ENCODE measurements around the gene CCDC158.
"Not testable (repeated sequence)": the region's sequence is repeated elsewhere in the genome, so short reads cannot be mapped to it uniquely, and the experiment has no call there.

CCDC158 gene

DNA sequence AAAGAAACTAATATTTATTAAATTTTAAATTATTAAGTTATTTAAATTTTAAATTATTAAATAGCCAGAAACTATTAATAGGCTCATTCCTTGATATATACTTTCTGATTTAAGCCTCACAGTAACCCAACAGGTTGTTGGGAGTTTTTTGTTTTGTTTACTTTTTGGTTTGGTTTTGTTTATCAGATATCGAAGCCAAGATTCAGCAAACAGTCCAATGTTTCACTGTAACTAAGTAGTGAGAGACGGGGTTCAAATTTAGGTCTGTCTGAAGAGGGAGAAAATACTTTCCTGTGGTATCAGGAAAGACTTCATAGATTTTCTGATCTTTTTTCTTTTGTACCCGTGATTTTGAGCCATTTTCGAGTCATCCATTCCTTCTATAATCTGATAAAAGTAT lies 54.2 kb downstream of the CCDC158 start:
- CTCF ChIA-PET, result no interaction called here
- TF ChIP-seq CTCF (conservative IDR thresholded peaks at IDR 0.05; ENCODE audit: low read depth), result no peak
- POLR2A ChIA-PET (ENCODE audit: low non-redundant PET), result no interaction called here
- DNase-seq (ENCODE audit: low spot score), result no peak
- H3K27ac ChIP-seq, result no peak overlapping the region

GRCh38 chr4:76365636-76366035 lies 55.3 kb downstream of the CCDC158 start:
- CTCF ChIA-PET, result interaction anchor here (0.6 kb wide), 1 partner anchor 61 kb away, joined by 3 read pairs; no protein-coding TSS in a partner anchor
- H3K27ac ChIP-seq, result no peak overlapping the region
- POLR2A ChIA-PET (ENCODE audit: low non-redundant PET), result no interaction called here
- TF ChIP-seq CTCF (conservative IDR thresholded peaks at IDR 0.05; ENCODE audit: low read depth), result no peak
- no peak for DNase-seq (ENCODE audit: low spot score)

- CTCF ChIA-PET, result interaction anchor here (0.6 kb wide), 1 partner anchor 62 kb away, joined by 3 read pairs; no protein-coding TSS in a partner anchor
- H3K27ac ChIP-seq, result no peak overlapping the region
- no peak for TF ChIP-seq CTCF (conservative IDR thresholded peaks at IDR 0.05; ENCODE audit: low read depth)
- POLR2A ChIA-PET (ENCODE audit: low non-redundant PET), result no interaction called here
- no peak for DNase-seq (ENCODE audit: low spot score)
These were observed 56.2 kb downstream of the CCDC158 start for GRCh38 chr4:76364763-76365162.

- no peak for DNase-seq (ENCODE audit: low spot score)
- TF ChIP-seq CTCF (conservative IDR thresholded peaks at IDR 0.05; ENCODE audit: low read depth), result no peak
- no peak overlapping the region for H3K27ac ChIP-seq
- ChIA-PET POLR2A (ENCODE audit: low non-redundant PET) (no interaction called here), CTCF (no interaction called here)
These were observed 57.2 kb downstream of the CCDC158 start for GRCh38 chr4:76363556-76364290.

DNA sequence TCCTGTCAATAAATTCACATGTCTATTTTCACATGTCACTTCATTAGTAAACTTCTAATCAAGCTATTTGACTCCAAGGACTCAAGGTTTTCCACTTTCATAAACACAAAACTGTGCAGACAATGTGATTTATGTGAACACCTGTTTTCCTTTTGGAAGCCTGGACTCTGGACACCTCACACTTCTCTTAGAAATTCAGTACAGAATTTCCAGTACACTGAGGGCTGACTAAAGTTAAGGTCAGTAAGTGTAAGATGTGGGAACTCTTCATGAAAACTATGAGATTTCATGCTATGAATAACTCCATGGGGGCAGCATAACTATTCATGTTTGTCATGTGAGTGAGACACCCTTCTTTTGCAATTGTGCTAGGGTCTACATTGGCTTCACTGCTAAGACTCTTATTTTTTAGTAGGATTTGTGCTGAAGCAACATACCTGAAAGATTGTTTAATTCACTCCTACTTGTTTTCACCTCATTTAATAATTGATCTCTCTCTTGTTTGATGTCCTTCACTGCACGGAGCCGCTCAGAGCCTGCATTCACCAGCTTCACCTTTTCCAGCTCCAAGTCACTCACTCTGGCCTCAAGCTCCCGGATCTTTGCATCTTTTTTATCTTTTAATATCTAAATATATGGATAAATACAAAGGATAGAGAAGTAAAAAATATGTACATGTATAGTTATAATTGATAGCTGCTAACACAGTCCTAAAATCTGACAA lies 59.1 kb downstream of the CCDC158 start:
- POLR2A ChIA-PET (ENCODE audit: low non-redundant PET), result no interaction called here
- H3K27ac ChIP-seq, result no peak overlapping the region
- TF ChIP-seq CTCF (conservative IDR thresholded peaks at IDR 0.05; ENCODE audit: low read depth), result no peak
- no peak for DNase-seq (ENCODE audit: low spot score)
- CTCF ChIA-PET, result no interaction called here

DNA sequence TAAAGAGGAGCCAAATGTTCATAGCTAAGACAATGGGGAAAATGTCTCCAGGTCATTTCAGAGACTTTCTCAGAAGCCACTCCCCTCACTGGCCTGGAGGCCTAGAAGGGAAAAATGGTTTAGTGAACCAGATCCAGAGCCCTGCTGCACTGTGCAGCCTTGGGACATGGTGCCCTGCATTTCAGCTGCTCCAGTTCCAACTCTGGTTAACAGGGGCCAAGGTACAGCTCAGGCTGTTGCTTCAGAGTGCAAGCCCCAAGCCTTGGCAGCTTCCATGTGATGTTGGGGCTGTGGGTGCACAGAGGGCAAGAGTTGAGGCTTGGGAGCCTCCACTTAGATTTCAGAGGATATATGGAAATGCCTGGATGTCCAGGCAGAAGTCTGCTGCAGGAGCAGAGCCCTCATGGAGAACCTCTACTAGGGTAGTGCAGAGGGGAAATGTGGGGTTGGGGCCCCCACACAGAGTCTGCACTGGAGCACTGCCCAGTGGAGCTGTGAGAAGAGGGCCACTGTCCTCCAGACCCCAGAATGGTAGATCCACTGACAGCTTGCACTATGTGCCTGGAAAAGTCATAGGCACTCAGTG lies 61.0 kb downstream of the CCDC158 start:
- DNase-seq (ENCODE audit: low spot score); CTCF ChIA-PET; POLR2A ChIA-PET (ENCODE audit: low non-redundant PET); H3K27ac ChIP-seq: not testable (repeated sequence)

DNA sequence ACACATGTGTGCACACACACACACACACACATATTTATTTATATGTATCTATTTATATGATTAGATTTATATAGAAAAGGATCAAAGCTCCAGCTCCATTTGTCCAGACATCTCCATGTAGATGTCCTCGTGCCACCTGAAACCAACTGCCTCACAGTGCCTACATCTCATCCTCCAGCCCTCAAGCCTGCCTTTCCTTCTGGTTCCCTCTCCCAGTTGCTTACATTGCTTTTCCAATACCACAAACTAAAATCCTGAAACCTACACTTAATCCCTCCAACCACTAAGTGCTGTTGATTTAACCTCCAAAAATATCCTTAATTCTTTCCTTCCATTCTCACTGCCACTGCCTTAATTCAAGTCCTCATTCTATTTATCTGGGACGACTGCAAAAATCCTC lies 63.0 kb downstream of the CCDC158 start:
- no peak for TF ChIP-seq CTCF (conservative IDR thresholded peaks at IDR 0.05; ENCODE audit: low read depth)
- no peak overlapping the region for H3K27ac ChIP-seq
- ChIA-PET POLR2A (ENCODE audit: low non-redundant PET) (no interaction called here), CTCF (no interaction called here)
- no peak for DNase-seq (ENCODE audit: low spot score)

Measured in RWPE1 (cell line).